Measurements from ENCODE around the gene DTNA.

Gene DTNA

DNA sequence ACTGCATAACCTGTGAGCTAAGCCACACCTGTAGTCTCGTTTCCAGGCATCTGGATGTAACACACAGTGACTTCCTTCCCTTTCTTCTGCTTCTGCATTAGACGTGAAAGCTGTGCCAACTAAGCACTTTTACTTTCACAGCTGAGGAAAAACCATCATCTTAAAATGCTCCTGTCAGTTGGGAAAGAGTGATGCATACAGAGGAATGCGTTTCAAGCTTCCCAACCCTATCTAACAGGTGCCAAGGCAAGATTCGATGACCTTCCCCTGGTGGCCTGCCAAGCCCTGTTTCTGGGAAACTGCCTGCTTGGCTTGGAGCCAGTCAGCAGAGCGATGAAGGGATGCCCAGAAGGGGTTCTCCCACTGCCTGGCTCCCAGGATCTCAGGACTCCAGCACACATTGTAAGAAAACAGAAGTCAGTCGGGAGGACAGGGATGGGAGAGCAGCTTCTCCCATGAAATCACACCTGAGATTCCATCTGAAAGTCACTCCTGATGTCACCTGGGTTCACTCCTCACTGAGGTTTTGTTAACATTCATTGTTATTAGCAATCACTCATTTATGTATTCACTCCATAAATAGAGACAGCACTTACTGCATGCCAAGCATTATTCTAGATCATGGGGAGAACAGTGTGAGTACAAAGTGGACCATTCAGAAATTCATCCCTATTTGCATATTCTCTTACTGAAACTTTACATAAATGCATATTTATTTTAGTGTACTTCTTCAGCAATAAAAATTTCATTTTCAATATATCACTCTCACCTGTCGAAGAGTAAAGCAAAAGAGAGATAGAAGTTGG is 64.1 kb downstream of the DTNA start:
- DNase-seq, result no peak

DNA sequence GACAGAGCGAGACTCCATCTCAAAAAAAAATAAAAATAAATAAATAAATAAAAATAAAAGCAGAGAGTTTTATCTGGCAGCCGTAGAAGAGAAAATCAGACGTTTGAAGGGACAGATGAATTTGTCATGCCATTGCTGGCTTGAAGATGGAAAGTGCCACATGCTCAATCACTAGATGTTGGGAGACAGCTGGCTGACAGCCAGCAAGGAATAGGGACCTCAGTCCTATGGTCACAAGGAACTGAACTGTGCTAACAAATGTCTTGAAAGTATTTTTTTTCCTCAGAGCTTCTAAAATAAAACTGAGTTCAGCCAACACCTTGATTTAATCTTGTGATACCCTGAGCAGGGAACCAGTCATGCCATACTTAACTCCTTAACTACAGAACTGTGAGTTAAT is 65.4 kb downstream of the DTNA start:
- DNase-seq, result no peak

DNA sequence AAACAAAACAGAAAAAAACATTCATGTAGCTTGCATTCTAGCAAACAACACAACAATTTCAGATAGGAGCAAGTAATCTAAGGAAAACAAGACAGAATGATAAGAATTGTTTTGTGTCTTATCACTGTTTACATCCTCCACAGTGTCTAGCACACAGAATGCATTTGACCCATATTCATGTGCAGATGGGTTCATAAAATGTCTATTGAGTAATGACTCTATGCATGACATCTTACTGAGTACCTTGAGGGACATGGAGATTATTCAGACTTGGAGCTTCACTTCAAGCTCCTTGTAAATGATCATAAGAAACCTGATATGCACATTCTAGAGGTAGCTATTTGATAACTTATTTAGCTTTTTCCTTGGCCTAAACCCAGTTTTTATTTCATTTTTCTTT is 69.0 kb downstream of the DTNA start:
- DNase-seq, result no peak

DNA sequence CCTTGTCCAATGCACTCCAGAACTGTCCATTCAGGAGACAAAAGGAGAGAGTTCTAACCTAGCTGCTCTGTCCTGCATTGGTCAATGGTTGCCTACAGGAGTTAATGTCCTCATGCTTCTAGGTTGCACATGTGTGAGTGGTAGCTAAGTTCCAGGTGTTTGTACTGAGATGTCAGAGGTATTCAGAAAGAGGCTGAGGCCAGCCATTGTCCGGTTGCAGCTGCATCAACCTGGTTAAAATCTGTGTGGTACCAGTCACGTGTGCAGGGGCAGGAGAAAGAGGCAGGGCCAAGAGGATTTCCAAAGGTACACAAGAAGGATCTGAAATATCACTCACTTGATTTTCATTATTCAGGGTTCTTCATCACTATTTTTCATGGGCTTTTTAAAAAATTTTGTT is 70.8 kb downstream of the DTNA start:
- no peak for DNase-seq

DNA sequence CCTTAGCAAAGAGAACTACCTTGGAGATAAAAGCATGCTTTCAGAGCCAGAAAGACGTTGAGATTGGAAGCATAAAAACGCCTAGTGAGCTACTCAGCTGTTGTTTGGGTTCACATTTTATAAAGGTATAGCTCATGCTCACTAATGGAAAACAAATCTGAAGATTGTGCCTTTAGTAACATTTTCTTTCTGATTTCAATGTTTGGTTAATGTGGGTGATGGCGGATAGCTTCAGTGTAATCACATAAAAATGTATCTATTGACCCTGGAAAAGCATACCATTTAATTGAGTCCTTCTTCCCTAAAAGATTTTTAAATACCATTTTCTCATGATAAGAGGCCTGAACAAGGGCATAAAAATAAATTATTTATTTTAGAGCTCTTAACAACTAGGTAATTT is 73.4 kb downstream of the DTNA start:
- no peak for DNase-seq

DNA sequence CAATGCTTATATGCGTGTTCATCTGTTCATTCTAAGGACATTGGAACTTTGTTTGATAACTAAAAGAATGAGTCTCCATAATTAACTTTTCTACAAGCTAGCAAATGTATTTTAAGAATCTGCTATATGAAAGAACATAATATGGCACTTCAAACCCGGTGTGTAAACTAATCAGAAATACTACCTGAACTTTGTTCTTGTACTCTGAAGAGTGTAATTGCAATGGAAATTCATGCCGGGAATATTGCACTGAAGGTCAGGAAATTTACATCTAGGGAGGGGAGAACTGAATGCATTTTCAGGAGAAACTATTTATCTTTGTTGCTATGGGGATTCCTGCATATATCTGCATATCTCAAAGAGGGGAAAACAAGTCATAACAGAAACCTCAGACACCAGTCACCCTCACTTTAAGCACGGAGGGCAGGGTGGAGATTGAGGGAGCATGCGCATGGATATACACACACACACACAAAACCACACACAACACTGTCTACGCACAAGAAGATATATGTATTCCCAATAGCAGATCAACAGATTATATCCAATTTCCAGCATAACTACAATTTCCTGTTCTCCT is 76.2 kb downstream of the DTNA start:
- DNase-seq, result no peak

DNA sequence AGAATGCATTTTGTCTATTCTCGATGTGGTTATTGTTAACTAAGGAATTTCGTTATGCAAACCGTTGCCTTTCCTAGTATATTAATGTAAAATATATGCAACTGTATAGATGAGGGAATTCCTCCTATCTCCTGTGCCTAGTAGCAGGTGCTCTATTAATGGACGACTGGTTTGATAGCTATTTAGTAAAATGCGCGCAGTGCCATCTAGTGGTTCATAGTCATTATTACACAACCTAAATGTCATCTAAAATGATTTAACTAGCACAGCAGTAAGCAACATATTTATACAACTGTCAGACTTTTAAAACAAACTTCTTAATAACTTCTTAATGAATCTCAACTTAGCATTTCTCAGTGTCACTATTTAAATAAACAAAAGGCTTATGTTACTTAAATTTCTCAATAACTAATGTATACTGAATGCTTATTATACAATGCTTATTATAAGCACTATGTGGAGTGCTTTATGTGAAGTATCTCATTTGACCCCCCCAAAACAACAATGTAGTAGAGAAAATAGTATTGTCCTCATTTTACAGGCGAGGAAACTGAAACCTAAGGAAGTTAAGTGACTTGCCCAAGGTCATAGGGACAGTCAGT is 77.9 kb downstream of the DTNA start:
- DNase-seq, result no peak

DNA sequence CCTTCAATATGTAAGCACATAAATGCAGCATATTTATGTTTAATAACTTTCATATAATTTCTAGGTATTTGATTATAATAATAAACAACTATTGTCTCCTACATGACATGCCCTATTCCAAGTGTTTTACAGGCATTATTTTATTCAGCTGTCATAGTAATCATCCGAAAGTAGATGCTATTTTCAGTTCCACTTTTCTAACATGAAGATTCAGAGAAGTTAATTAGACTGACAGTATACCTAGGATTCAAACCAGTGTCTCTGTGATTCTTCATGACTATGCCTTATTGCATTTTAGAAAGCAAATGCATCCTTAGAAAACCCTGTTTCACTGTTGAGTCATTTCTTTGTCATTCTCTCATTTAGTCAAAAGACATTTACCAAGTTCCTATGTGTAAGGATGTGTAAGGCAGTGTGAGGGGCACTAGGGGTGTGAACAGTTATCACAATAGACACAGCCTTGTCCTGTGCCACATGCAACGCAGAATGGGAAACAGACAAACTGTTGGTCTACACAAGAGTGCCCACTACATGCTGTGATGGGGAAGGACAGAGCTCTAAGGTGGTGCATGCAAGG is 79.8 kb downstream of the DTNA start:
- no peak for DNase-seq

DNA sequence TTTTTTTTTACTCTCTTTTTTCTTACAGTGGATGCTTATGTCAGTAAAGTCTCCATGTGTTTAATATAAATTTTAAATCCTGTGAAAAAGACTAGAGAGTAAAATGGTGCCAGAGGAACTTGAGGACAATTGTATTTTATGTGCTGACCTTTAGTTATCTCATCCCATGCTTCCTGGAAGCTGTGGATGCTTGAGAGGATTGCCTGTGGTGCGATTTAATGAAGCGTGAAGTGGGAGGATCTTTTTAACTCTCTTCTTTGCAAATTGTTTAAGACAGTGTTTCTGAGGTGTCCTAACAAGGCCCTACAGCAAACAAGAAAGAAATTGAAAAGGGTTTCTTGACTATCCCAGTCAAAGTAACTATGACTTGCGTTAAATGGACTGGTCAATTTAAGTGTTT is 84.2 kb downstream of the DTNA start:
- DNase-seq, result no peak

DNA sequence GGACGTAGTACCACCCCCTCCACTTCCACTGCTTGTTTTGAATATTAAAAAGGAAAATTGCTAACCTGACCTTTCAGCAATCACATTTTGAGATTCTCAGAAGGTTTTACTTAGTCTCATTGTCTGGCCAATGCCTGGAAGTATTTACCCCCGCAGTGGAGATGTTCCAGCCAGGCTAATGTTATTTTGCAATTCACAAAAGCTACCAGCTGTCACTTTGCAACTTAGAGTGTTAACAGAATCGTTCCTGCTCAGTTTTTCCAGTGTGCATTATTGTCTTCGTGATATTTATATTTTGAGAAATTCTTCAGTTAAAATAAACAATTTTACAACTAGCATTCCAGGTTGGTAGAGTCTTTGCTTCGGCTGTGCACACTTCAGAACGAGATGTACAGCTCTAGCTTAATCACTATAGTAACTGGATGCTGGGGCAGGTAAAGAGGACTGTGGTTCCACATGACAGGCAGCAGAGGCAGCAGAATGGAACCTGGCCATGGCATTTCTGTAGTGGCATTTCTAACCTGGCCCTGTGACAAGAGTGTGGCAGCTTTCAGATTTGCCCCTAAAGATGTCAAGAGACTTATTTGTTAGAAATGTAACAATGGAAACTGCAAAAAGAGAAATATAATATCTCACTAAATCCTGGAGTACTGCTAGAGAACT is 85.1 kb downstream of the DTNA start:
- DNase-seq, result no peak

DNA sequence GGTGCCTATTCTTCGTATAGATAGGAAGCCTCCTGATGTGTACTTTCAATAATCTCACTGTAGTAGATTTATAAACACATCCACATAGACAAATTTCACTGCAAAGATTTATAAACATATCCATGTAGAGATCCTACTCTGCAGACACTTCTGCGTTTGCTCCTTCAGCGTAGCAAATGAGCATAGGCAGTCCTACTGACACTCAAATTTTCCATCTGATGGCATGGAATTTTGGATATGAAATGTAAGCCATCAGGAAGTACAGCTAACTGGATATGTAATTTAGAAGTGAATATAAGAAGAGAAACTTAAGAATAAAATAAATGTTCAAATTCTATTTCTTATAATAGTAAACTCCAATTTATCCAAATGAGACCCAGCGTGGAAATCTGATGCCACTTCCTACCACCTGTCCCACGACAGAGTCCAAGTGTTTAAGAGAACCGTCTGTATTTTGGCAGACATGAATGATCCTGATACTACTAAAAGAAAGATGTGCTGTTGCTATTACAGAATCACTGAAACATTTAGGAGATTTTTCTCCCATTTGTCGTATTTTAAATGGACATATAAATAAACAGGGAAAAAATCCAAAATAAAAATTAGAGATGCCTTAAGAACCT is 86.0 kb downstream of the DTNA start:
- DNase-seq, result no peak

DNA sequence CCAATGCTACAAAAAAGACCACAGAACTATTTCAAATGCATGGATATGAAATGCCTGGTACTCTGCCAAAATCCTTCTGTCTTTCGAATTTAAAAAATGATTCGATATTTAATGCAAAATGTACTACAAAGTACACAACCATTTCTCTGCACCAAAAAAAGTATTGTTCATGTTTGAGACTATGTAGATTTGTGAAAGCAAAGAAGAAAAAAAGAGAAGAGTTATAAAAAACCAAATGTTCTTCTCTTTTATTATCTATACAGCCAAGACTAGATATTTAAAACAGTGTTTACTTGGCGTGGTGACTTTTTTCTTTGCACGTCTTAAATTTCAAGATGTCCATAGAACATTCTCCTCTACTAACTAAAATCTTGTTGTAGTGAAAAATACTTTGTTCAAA is 89.2 kb downstream of the DTNA start:
- DNase-seq, result no peak

DNA sequence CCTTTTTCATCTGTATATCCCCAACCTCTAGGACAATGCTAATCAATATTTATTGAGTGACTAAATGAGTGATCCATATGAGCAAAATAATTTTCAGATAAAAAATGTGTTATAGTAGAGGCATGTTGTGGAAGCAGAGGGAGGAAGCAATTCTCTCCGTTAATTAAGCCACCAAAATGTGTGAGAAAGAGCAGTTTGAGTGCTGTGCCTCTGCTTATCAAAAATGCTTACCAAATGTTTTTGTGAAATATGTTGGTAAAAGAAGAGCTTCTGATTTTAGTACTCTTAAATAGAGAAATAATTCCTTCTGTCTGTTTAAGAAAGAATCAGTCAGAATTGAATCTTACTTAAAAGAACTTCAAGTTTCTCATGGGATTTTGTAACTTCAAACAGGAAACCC is 90.3 kb downstream of the DTNA start:
- DNase-seq, result no peak

DNA sequence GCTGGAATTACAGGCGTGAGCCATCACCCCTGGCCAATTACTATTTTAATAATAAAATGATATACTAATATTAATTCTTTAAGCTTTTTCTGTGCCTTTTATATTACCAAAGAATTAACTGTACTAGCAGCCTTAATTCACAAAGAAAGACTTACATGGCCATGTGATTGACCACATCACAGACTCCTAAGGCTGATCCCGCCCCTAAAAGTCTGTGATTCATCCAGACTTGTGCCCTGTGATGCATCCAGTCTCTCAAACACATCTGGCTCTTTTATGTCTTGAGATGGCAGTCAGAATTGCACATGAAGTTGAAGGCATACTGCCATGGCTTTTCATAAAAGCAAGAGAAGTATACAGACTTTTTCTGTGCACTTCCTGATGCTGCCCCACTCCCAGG is 91.7 kb downstream of the DTNA start:
- DNase-seq, result no peak

DNA sequence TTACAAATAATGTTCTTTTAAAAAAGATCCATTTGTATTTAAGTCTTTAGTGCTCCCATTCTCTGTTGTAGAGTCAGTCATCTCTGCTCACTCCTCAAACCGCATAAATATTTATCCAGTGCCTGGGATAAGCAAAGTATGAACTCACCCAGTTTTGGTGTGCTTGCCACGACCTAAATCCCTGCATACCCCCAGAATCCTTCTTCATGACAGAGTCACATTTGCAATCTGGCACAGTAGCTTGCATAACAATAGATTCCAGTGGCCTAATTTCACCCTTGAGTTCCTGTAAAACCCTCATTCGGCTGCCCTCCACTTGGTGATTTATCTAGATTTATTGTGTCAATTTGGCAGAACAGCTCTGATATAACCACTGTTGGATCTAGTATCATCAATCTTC is 92.9 kb downstream of the DTNA start:
- no peak for DNase-seq

DNA sequence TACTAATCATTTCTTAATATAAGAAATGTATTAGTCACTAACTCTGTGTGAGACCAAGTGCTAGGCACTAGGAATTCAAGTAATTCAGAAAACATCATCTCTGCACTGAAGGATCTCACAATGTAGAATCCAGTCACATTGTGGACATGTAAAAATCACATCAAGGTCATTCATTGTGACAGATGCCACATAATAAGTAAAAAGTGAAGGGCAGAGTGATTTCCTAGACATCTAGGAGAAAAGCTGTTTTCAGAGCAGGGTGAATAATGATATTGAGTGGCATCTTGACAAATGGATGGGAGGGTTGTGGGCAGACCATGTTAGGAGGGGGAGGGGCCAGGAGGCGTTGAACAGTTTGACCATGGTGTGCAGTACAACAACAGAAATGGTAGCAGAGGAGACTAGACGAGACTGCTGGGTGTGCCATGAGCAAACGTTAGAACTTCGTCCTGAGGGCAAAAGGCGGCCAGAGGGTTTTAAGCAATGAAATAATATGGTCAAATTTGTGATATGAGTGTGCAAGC is 93.8 kb downstream of the DTNA start:
- no peak for DNase-seq

DNA sequence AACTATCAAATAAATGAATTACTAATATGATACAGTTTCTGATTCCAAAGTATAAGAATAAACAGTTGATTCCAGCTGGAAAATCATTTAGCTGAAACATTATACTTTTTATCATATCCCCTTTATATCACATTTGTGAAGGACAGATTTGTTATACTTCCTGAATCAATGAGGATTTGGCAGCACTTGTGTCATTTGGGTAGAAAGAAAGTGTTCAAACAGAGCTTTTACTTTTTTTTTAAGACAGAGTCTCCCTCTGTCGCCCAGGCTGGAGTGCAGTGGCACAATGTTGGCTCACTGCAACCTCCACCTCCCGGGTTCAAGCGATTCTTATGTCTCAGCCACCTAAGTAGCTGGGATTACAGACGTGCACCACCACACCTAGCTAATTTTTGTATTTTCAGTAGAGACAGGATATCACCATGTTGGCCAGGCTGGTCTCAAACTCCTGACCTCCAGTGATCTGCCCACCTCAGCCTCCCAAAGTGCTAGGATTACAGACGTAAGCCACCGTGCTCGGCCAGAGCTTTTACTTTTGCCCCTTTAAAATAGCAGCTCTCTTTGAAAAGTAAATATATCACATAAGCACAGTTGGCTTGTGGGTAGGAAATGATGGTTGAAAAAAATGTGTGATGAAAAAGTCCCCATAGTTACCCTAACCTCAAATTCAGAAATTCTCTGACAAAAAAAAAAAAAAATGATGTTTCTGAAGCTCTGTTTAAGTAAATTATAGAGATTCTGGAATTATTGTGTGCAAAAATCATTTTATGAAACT is 95.2 kb downstream of the DTNA start:
- DNase-seq, result no peak

DNA sequence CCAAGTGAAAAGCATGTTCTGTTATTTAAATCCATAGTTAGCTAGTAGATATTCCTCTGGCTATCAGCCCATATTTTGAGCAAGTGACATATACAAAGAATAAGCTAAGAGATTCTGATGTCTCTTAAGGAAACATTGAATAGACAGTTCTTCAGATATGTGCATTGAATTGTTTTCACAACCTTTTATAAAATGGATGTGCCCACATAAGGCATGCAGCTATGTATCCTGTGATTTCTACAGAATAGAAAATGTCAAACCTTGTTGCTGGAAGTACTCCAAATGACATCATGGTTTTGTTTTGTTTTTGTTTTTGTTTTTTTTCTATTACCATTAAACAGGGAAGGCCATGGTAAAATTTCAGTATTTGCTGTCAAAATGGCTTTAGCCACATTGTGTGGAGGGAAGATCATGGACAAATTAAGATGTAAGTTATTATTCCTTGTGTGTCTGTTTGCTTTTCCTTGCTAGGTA is 95.8 kb downstream of the DTNA start:
- no peak for DNase-seq

DNA sequence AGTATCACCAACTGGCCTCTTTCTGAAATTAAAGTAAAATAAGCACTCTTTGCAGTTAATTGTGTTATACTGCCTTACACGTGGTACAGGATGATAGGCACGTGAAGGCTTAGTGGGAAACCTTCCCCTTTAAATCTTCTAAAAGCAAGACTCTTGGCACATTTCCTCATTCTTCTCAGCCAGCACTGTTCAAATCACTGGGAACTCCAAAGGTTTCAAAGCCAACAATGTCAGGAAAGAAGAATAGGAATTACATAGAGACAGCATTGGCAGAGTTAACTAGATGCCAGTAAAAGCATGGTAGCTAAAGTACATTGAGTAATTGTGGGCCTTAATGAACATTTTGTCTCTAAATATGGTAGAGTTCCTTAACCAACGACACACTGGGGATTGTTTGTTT is 96.4 kb downstream of the DTNA start:
- no peak for DNase-seq

DNA sequence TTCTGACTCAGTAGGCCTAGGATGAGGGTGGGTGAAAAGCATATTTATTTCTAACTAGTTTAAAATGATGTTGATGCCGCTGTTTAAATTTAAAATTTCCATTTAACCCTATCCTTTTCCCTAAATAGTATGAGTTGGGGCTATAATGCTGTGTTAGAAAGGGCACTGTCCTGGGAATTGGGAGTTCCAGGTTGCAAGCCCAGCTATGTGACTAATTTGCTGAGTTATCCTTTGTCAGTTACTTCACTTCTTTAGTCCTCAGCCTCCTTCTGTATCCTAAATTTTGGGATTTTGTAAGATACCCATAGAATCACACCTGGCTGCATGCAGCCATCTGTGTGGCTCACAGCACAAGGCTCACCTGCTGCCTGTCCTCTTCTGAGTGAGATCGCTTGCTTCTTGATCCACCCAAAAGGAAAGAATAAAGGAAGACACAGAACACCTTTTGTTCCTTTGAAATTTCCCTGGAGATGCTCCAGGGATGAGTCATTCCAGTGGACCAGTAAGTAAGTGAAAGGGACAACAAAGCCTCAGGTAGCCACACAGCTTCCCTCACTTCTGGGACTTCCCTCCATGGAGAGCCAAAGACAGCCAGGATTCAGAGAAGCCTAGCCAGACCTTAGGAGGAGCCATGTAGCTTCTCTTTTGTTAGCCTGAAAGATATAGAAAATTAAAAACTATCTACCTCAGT is 97.2 kb downstream of the DTNA start:
- DNase-seq, result no peak

DNA sequence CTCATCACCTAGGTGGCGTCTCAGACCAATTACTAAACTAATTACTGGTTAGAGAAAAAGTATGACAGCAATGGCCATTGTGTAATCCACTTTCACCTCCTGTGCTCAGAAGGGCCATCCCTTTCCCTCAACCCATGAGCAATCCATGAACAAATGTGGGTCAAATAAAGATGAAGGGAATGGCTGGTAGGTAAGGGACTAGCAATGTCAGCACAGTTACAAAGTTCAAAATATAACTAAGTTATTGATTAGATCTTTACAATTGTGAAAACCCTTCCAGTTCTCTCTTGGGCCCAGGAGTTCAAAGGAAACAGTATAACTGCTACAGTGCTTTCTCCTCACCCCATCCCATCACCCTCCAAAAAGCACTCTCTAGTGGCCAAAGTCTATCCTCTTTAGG is 98.3 kb downstream of the DTNA start:
- no peak for DNase-seq

Measured in activated T-cell treated with anti-CD3 and anti-CD28 coated beads, Interleukin-2, amount 50 U/mL, for 1 hour (primary cell).